HG03520 (cell line): Measurements from ENCODE around the gene SNX14.
A peak's percentile ranks its signal among the peaks of the same experiment; 100 is the strongest.

Experiments
- ATAC-seq: cut with Tn5 transposase; IDR thresholded peaks from one replicate; pipeline ENCODE4 v1.9.1; 2021; ENCODE audit warnings: mild to moderate bottlenecking, moderate library complexity; ENCODE audit not compliant: unreplicated experiment

SNX14 gene

GRCh38 chr6:85506441-85507093 is 87.1 kb downstream of the SNX14 start:
- peak; percentile 47 for ATAC-seq

GRCh38 chr6:85498596-85499258 is 94.9 kb downstream of the SNX14 start:
- no peak for ATAC-seq

- no peak for ATAC-seq
These were observed 96.8 kb downstream of the SNX14 start for GRCh38 chr6:85496856-85497255.

GRCh38 chr6:85496009-85496579 is 97.6 kb downstream of the SNX14 start:
- no peak for ATAC-seq

- no peak for ATAC-seq
These were observed 98.8 kb downstream of the SNX14 start for GRCh38 chr6:85494547-85495536.

- ATAC-seq, result no peak
These were observed 100.3 kb downstream of the SNX14 start for GRCh38 chr6:85493389-85493788.

GRCh38 chr6:85490516-85491248 is 103.0 kb downstream of the SNX14 start:
- ATAC-seq, result no peak

- no peak for ATAC-seq
These were observed 108.7 kb downstream of the SNX14 start for GRCh38 chr6:85484948-85485347.

GRCh38 chr6:85483846-85484245 is 109.8 kb downstream of the SNX14 start:
- no peak for ATAC-seq

- peak; percentile 93 for ATAC-seq
These were observed 110.6 kb downstream of the SNX14 start for GRCh38 chr6:85482905-85483700.

GRCh38 chr6:85482206-85482904 is 111.3 kb downstream of the SNX14 start:
- ATAC-seq, result no peak

- no peak for ATAC-seq
These were observed 114.5 kb downstream of the SNX14 start for GRCh38 chr6:85479208-85479607.

GRCh38 chr6:85476532-85476931 is 117.1 kb downstream of the SNX14 start:
- ATAC-seq, result no peak

GRCh38 chr6:85473748-85474147 is 119.9 kb downstream of the SNX14 start:
- no peak for ATAC-seq

- ATAC-seq, result no peak
These were observed 120.9 kb downstream of the SNX14 start for GRCh38 chr6:85472744-85473143.

GRCh38 chr6:85470023-85470410 is 123.6 kb downstream of the SNX14 start:
- no peak for ATAC-seq

GRCh38 chr6:85469276-85470022 is 124.2 kb downstream of the SNX14 start:
- ATAC-seq, result no peak

GRCh38 chr6:85468326-85468725 is 125.3 kb downstream of the SNX14 start:
- no peak for ATAC-seq
